Activated effector memory CD4-positive, alpha-beta T cell treated with Interleukin-2 at 50 U/mL for 16 hours (primary cell): Measurements from ENCODE around the gene RIBC2.
A peak's percentile ranks its signal among the peaks of the same experiment; 100 is the strongest.
"Not testable (repeated sequence)": the region's sequence is repeated elsewhere in the genome, so short reads cannot be mapped to it uniquely, and the experiment has no call there.

Experiments
- DNase-seq: peaks from one replicate; pipeline ENCODE4 v3.0.0-alpha.2; 2020

Gene RIBC2

GRCh38 chr22:45425101-45425500 is 11.6 kb downstream of the RIBC2 start:
- DNase-seq = no peak

DNA sequence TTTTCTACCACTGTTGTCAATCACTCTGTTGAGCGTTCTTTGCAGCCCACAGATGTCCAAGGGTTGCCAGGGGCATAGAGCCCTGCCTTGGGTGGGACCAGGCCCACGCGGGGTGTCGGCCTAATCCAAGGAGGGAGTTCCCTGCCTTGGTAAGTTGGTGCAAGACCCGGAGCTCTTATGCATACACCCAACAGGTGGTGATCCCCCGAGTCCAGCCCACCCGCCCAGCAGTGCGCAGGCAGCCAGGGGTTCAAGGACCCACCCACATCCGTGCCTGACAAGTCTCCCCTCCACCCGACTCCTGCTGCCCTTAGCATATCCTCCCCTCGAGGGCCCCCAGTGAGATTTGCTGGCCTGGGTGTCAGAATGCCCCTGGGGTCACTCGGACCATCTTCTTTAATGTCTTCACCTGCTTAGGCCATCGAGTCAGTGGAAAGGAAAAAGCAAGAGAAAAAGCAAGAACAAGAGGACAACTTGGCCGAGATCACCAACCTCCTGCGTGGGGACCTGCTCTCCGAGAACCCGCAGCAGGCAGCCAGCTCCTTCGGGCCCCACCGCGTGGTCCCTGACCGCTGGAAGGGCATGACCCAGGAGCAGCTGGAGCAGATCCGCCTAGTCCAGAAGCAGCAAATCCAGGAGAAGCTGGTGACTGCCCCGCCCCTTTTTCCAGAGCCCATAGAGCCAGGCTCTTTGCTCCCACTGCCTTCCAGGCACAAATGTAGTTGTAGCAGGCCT is 12.2 kb downstream of the RIBC2 start:
- DNase-seq = no peak

DNA sequence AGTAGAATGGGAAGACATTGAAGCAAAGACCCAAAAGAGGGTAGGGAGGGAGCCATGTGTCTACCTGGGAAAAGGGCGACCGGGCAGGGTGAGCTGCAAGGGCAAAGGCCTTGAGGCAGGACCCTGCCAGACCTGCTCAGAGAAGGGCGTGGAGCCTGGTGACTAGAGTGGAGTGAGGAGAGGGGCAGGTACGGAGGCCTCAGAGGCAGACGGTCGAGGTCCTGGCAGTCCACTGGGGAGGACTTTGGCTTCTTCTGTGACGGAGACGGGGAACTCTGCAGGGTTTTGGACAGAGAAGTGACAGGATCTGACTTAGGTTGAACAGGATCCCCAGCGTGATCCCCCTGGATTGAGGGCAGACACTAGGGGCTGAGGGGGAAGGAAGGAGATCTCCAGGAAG is 12.9 kb downstream of the RIBC2 start:
- DNase-seq = no peak

- no peak for DNase-seq
Observed at GRCh38 chr22:45427114-45427513, 13.6 kb downstream of the RIBC2 start.

DNA sequence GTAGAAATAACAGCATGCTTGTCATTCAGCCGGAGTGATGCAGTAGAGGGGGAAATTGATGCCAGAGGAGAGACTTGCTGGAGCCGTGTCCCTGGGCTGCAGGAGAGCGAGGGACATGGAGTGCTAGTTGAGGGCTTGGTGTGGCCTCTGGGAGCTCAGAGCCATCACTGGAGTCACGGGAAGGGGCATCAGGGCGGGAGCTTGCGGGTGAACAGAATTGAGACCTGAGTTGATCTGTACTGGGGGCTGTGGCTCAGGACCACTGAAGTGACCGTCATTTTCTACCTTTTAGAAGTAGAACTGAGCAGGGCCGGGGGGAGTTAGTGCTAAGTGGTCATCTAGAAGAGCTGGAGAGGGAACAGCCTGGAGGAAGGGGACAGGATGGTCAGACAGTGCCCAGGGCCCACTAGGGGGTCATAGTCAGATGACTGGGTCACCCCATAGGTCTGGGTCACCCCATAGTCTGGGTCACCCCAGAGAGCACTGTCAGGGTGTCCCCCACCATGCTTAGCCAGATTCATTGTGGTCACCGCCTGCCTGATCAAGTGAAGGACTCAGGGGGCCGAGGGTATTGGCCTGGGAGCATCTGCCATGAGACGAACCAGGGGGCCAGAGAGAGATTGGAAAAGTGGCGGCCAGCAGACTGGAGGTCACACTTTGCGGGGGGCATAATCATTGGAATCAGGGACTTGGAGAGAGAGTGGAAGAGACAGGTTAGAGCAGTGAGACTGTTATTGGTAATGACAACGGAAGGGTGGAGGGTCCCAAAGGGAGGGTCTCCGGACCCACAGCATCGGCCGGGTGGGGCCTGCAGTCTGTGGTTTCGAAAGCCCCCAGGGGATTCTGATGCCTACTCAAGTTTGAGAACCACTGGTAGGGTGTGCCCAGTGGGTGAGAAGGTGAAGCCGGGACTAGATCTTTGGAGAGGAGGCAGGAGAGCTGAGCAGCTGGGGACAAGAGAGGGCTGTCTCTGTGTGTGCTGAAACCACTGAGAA is 15.2 kb downstream of the RIBC2 start:
- no peak for DNase-seq

DNA sequence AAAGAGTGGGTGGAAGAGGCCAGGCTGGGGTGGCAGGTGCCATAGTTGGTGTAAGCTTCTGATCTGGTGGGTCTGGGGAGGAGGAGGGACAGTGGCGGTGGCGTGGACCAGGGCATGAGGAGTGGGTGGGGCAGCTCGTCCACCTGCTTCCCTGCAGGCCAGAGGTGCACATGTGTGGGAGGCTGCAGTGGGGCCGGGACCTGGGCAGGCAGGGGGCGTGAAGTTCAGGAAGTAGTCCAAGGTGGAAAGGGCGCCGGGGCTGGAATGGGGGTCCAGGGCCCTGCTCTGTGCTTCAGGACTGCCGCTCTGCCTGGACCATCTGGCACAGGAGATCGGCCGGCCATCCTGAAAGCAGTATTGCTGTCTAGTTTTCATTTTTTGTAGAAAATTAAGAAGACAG is 15.9 kb downstream of the RIBC2 start:
- no peak for DNase-seq

- no peak for DNase-seq
Observed at GRCh38 chr22:45429981-45430775, 16.7 kb downstream of the RIBC2 start.

DNA sequence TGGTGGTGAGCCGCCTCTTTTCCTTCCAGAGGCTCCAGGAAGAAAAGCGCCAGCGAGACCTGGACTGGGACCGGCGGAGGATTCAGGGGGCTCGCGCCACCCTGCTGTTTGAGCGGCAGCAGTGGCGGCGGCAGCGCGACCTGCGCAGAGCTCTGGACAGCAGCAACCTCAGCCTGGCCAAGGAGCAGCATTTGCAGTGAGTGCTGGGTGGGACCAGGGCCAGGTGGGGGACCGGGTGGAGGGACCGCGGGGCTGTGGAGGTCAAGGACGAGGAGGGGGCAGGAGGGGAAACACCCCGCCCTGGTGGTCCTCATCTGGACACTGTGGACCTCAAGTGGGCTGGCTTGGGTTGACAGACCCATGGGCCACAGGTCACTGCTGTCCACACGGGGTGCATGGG is 17.4 kb downstream of the RIBC2 start:
- no peak for DNase-seq

- DNase-seq = no peak
Observed at GRCh38 chr22:45434981-45435380, 21.5 kb downstream of the RIBC2 start.

DNA sequence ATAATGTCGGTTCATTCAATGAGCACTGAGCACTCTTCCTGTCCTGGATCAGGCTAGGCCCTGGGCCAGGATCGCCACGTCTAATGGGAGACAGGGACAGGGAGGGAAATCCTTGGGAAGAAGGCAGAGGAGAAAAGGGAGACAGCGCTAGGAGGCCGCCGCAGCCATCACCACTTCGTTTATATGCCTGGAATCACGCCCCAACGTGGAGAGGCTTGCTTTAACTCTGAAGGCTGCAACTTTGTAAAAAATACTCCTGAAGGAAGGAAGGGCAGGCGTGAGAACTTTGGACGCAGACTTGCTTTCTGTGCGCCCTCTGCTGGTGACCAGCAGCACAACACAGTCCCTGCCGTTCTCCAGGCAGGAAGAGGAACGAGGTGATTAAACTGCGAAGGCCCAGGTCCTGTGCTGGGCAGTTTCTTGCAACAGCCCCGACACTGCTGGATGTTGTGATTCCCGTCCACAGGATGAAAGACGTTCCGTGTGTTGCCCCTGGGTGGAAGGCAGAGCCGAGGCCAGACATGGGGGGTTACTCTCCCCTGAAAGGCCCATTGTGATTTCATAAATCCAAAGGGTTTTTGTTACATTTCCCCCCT is 22.1 kb downstream of the RIBC2 start:
- peak; percentile 71 for DNase-seq

DNA sequence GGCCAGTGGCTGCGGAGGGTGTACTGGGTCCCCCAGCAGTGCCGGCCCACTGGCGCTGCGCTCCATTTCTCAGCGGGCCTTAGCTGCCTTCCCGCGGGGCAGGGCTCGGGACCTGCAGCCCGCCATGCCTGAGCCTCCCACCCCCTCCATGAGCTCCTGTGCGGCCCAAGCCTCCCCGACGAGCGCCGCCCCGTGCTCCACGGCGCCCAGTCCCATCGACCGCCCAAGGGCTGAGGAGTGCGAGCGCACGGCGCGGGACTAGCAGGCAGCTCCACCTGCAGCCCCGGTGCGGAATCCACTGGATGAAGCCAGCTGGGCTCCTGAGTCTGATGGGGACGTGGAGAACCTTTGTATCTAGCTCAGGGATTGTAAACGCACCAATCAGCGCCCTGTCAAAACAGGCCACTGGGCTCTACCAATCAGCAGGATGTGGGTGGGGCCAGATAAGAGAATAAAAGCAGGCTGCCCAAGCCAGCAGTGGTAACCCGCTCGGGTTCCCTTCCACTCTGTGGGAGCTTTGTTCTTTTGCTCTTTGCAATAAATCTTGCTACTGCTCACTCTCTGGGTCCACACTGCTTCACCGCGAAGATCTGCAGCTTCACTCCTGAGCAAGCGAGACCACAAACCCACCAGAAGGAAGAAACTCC is 23.5 kb downstream of the RIBC2 start:
- not testable (repeated sequence) for DNase-seq

GRCh38 chr22:45438336-45438735 is 24.8 kb downstream of the RIBC2 start:
- no peak for DNase-seq

DNA sequence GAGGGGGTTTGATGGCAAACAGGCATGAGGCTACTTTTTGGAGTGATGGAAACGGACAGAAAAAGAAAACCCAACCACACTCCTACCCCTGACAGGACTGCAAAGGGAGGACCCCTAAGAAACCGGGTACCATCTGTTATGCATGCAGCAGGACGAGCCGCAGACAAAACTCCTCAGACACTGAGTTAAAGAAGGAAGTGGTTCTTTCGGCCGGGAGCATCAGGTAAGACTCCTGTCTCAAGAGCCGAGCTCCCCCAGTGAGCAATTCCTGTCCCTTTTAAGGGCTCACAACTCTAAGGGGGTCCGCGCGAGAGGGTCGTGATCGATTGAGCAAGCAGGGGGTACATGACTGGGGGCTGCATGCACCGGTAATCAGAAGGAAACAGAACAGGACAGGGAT is 27.2 kb downstream of the RIBC2 start:
- not testable (repeated sequence) for DNase-seq

GRCh38 chr22:45441138-45441537 is 27.6 kb downstream of the RIBC2 start:
- no peak for DNase-seq

DNA sequence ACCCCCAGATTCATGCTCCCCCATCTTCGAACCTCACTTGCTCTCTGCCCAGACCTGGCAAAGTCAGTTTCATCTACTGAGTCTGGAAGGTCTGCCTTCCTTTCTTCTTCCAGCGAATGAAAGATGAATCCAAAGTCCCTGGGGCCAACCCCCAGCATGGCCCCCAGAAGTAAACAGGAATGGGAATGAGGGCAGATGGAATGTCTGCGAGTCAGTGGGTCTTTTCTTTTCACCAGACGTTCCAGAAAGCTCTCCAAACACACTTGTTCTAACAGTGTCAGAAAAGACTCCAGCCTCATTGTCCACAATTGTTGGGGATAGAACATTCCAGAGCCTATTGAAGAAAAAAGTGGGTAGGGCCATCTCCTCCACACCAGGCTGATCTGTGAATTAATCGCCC is 28.6 kb downstream of the RIBC2 start:
- DNase-seq = no peak

GRCh38 chr22:45444168-45444567 is 30.7 kb downstream of the RIBC2 start:
- no peak for DNase-seq

DNA sequence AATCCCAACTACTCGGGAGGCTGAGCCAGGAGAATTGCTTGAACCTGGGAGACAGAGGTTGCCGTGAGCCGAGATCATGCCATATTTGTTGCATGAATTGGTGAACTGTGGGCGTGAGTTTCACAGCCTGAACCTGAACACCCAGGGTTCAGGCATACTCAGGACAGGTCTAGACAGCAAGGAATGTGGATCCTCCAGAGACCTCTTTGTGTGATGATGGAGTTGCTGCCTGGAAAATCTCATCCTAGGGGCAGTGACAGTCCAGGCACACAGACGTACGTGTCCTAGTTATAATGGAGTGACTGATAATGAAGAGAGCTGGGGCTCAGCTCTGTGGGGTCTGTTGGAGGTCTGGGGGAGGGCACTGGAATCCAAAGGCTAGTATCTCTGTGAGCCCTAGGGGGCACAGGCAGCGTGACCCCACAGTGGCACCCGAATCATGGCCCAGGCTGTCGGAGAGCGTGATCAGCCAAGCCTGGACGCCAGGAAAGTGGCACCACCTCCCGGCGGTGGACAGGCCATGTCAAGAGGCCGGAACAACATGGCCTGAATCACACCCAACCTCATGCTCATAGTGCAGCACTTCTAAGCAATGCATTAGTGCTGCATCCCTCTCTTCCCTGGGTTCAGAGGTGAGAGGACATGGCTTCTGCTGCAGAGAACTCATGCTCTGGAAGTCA is 31.7 kb downstream of the RIBC2 start:
- DNase-seq = no peak

- no peak for DNase-seq
Observed at GRCh38 chr22:45446216-45446615, 32.7 kb downstream of the RIBC2 start.

- DNase-seq = not testable (repeated sequence)
Observed at GRCh38 chr22:45447596-45447995, 34.1 kb downstream of the RIBC2 start.

GRCh38 chr22:45448431-45448830 is 34.9 kb downstream of the RIBC2 start:
- no peak for DNase-seq

GRCh38 chr22:45449442-45449841 is 35.9 kb downstream of the RIBC2 start:
- DNase-seq = not testable (repeated sequence)
